CD4-positive, alpha-beta memory T cell (primary cell): ENCODE data around the gene GSTT2B. TPM values are rescaled to one million over a fixed set of nuclear protein-coding genes. Genes with fewer than 3 reads are reported as not detected.
"Not testable (repeated sequence)": the region's sequence is repeated elsewhere in the genome, so short reads cannot be mapped to it uniquely, and the experiment has no call there.

Experiments
- CTCF ChIA-PET: fragments of 350-600 bp; sonication (Branson Sonifier 250); formaldehyde crosslinking; loops from one replicate; lab custom pipeline; 2021; ENCODE audit warnings: inconsistent platforms; ENCODE audit not compliant: partially characterized antibody; lab: Charles Lee
- POLR2A ChIA-PET: fragments of 350-600 bp; sonication (Branson Sonifier 250); formaldehyde crosslinking; loops from one replicate; lab custom pipeline; 2021; ENCODE audit not compliant: partially characterized antibody; lab: Charles Lee
- DNase-seq, 5 donors: peaks; one replicate each; pipeline versions ENCODE4 v3.0.0 to v3.0.0-alpha.2; 2020 to 2022; ENCODE audit warnings: mixed read lengths in 1 of 5
- H3K27ac ChIP-seq: one replicate; pipeline ENCODE4 v1.7.0; 2013; ENCODE audit warnings: low read depth, low read length
- H3K27me3 ChIP-seq: 2 replicates; pipeline ENCODE4 v1.7.0; 2013; ENCODE audit warnings: mild to moderate bottlenecking, low read length, moderate library complexity; ENCODE audit not compliant: insufficient read depth
- H3K36me3 ChIP-seq: 2 replicates; pipeline ENCODE4 v1.7.0; 2013; ENCODE audit warnings: mild to moderate bottlenecking, low read length, moderate library complexity; ENCODE audit not compliant: insufficient read depth
- H3K4me1 ChIP-seq: 2 replicates; pipeline ENCODE4 v1.7.0; 2013; ENCODE audit warnings: mild to moderate bottlenecking, low read length, moderate library complexity; ENCODE audit not compliant: insufficient read depth
- H3K4me3 ChIP-seq, 2 donors: one replicate each; pipeline ENCODE4 v1.7.0; 2013; ENCODE audit warnings: low read length in 2 of 2, mild to moderate bottlenecking in 1 of 2
- H3K9me3 ChIP-seq, 2 donors: one replicate each; pipeline ENCODE4 v1.7.0; 2013; ENCODE audit warnings: low read length in 2 of 2, control low read depth in 1 of 2; ENCODE audit not compliant: control insufficient read depth in 1 of 2
- H3K27ac Mint-ChIP-seq, 7 donors: one replicate each; pipeline ENCODE4 v1.8.0; 2020 to 2021; ENCODE audit warnings: mixed read lengths in 7 of 7, mild to moderate bottlenecking in 6 of 7, inconsistent platforms in 3 of 7, moderate library complexity in 3 of 7
- H3K27me3 Mint-ChIP-seq, 2 donors: one replicate each; pipeline ENCODE4 v1.8.0; 2020 to 2021; ENCODE audit warnings: mixed read lengths in 2 of 2
- H3K36me3 Mint-ChIP-seq, 2 donors: one replicate each; pipeline ENCODE4 v1.8.0; 2020 to 2021; ENCODE audit warnings: mixed read lengths in 2 of 2, inconsistent platforms in 1 of 2, mild to moderate bottlenecking in 1 of 2
- H3K4me1 Mint-ChIP-seq, 4 donors: one replicate each; pipeline ENCODE4 v1.8.0; 2020 to 2021; ENCODE audit warnings: mixed read lengths in 4 of 4, mild to moderate bottlenecking in 1 of 4
- H3K4me3 Mint-ChIP-seq, 8 donors: one replicate each; pipeline ENCODE4 v1.8.0; 2020 to 2021; ENCODE audit warnings: mixed read lengths in 8 of 8, mild to moderate bottlenecking in 7 of 8, moderate library complexity in 6 of 8, inconsistent platforms in 3 of 8
- H3K9me3 Mint-ChIP-seq, 8 donors: one replicate each; pipeline ENCODE4 v1.8.0; 2020 to 2021; ENCODE audit warnings: mixed read lengths in 8 of 8, mild to moderate bottlenecking in 5 of 8, inconsistent platforms in 3 of 8, moderate library complexity in 1 of 8
- intact Hi-C: fragments of 100-400 bp; cut with micrococcal nuclease; formaldehyde crosslinking; loops from one replicate; pipeline ENCODE4 v1.15.1; 2023
- polyA plus RNA-seq, 2 donors: library from polyadenylated mRNA; unstranded; fragments of 300-500 nt; fragmentation: Illumina TruSeq; gene quantifications; one replicate each; pipeline ENCODE4 v1.2.3, GENCODE V29; 2021
- total RNA-seq, 2 experiments: library from RNA; stranded (reverse); gene quantifications; one replicate each; pipeline ENCODE4 v1.2.3, GENCODE V29; 2021

The GSTT2B gene
- total and polyA plus RNA-seq, 4 experiments from 2014 or later: not detected

DNA sequence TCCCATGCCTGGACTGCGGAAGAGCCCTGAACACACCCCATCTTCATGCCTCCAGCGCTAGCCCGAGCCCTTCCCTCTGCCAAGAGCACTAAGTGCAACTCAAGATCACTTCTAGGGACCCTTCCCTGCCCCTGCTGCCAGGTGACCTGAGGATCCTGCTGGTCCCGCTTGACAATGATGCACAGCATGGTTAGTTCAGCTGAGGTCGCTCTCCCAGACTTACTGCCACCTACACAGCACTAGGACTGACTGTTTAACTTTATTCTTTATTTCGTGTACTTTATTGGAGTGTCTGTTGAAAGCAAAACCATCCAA is 6.0 kb downstream of the GSTT2B start:
- not testable (repeated sequence) for H3K4me3 Mint-ChIP-seq

GRCh38 chr22:23954193-23954990 is 6.6 kb downstream of the GSTT2B start:
- H3K36me3 ChIP-seq, H3K27me3 Mint-ChIP-seq, H3K4me1 ChIP-seq, H3K27me3 ChIP-seq, H3K4me1 Mint-ChIP-seq, CTCF ChIA-PET, POLR2A ChIA-PET, H3K27ac ChIP-seq, H3K9me3 Mint-ChIP-seq, H3K36me3 Mint-ChIP-seq, H3K9me3 ChIP-seq, DNase-seq, H3K4me3 ChIP-seq: not testable (repeated sequence)
- Mint-ChIP-seq H3K27ac (peak overlapping the region in 1 of 7 donors; percentile 43), H3K4me3 (peak overlapping the region in 1 of 8 donors; percentile 1)
- intact Hi-C loops: loop anchor here (10.0 kb wide), 3 partner anchors 100 to 330 kb away; partner anchors contain the start of gene SLC2A11

More for the DNA sequence above, 6.0 kb downstream of the GSTT2B start:
- POLR2A ChIA-PET, H3K9me3 ChIP-seq, CTCF ChIA-PET, H3K27ac Mint-ChIP-seq, H3K9me3 Mint-ChIP-seq, H3K27ac ChIP-seq, H3K4me1 Mint-ChIP-seq, H3K27me3 Mint-ChIP-seq, H3K27me3 ChIP-seq, H3K36me3 Mint-ChIP-seq, H3K4me1 ChIP-seq, H3K4me3 ChIP-seq, H3K36me3 ChIP-seq, DNase-seq: not testable (repeated sequence)
- intact Hi-C loops: loop anchor here (10.0 kb wide), 3 partner anchors 100 to 330 kb away; partner anchors contain the start of gene SLC2A11

DNA sequence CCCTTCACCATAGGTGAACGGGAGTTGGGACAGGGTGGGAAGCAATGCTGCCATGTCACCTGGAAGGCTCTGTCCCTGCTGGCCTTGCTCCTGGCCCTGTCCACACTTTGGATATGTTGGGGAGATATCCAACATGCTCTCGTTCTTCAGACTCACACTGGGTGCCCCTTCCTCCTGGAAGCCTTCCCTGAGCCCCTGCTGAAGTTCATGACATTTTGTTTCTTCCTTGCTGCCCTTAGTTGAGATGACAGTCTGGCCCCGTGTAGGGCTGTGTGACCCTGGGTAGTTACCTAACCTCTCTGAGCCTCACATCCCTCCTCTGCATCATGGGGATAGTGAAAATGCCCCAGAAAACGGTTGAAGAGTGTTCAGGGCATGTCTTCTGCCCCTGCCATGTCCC is 7.5 kb downstream of the GSTT2B start:
- H3K9me3 Mint-ChIP-seq, CTCF ChIA-PET, H3K36me3 ChIP-seq, H3K4me1 Mint-ChIP-seq, POLR2A ChIA-PET, H3K27me3 Mint-ChIP-seq, H3K4me3 ChIP-seq, H3K27ac Mint-ChIP-seq, H3K27ac ChIP-seq, H3K9me3 ChIP-seq, H3K27me3 ChIP-seq, H3K4me3 Mint-ChIP-seq, DNase-seq, H3K4me1 ChIP-seq, H3K36me3 Mint-ChIP-seq: not testable (repeated sequence)
- intact Hi-C loops: loop anchor here (10.0 kb wide), 3 partner anchors 99 to 329 kb away; partner anchors contain the start of gene SLC2A11

DNA sequence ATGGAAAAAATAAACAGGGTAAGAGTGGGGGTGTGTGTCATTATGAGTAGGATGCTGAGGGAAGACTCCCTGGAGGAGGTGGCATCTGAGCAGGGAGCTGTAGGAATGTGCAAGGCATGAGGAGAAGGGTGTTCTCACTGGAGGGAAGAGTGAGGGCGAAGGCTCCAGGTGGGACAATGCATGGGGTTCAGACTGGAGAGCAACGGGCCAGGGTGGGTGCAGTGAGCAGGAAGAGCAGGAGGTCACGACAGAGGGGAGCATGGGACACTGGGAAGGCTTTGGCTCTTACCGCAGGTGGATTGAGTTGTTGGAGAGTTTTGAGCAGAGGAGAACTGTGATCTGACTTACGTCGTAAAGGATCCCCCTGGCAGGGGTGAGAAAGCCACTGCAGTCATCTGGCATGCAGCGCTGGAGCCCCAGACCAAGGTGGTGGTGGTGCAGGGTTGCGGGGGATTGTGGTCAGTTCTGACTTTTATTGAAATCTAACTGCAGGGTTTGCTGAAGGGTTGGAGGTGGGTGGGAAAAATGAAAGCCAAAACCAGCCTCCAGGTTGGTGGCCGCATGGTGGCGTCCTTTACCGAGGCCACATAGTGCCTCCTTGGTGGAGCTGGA is 8.1 kb downstream of the GSTT2B start:
- CTCF ChIA-PET, H3K9me3 ChIP-seq, POLR2A ChIA-PET, H3K36me3 ChIP-seq, H3K27ac ChIP-seq, H3K27me3 ChIP-seq, H3K4me1 Mint-ChIP-seq, H3K4me3 Mint-ChIP-seq, H3K9me3 Mint-ChIP-seq, H3K4me1 ChIP-seq, H3K36me3 Mint-ChIP-seq, DNase-seq, H3K27me3 Mint-ChIP-seq, H3K4me3 ChIP-seq: not testable (repeated sequence)
- intact Hi-C loops: loop anchor here (10.0 kb wide), 3 partner anchors 98 to 328 kb away; partner anchors contain the start of gene SLC2A11
- peak overlapping the region in 3 of 7 donors; percentile 19 to 36 (median 24) for H3K27ac Mint-ChIP-seq

DNA sequence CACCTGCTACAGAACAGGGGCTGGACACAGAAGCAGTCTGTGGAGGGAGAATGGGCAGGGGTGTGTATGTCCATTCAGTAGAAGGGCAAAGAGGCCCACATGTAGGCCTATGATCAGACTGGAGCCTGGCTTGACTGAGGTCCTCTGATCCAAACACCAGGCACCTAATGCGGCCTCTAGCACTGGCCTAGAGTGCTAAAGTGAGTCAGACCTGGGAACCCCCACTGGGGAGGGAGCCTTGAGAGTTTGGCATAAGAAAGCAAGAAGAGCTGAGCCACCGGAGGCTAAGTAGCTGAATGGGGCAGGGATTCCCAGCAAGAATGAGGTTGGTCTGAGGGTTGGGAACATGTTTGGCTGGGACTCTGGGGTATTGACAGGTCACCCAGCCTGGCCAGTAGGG is 9.6 kb downstream of the GSTT2B start:
- H3K36me3 Mint-ChIP-seq, H3K4me3 Mint-ChIP-seq, POLR2A ChIA-PET, H3K27ac ChIP-seq, H3K9me3 ChIP-seq, H3K4me1 Mint-ChIP-seq, H3K27me3 ChIP-seq, H3K4me3 ChIP-seq, H3K27ac Mint-ChIP-seq, H3K27me3 Mint-ChIP-seq, H3K36me3 ChIP-seq, H3K9me3 Mint-ChIP-seq, DNase-seq, CTCF ChIA-PET, H3K4me1 ChIP-seq: not testable (repeated sequence)
- intact Hi-C loops: loop anchor here (10.0 kb wide), 3 partner anchors 97 to 327 kb away; partner anchors contain the start of gene SLC2A11

DNA sequence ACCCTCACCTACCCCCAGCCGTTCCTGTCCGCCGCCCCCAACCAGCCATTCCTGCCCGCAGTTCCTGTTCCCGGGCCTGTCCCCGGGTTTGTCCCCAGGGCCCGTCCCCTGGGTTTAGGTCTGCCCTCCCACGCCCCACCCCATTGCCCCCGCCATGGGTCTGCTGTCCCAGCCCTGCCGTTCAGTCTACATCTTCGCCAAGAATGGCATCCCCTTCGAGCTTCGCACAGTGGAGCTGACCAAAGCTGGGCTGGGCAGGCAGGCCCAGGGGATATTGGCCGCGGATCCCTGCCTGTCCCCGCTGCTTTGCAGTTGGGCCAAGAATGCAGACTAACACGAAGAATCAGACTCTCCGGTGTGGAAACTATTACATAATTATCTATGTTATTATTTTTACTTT is 11.2 kb downstream of the GSTT2B start:
- H3K27me3 Mint-ChIP-seq, H3K27ac ChIP-seq, H3K4me1 ChIP-seq, H3K4me1 Mint-ChIP-seq, H3K27ac Mint-ChIP-seq, DNase-seq, H3K36me3 Mint-ChIP-seq, H3K9me3 ChIP-seq, CTCF ChIA-PET, H3K36me3 ChIP-seq, H3K9me3 Mint-ChIP-seq, H3K27me3 ChIP-seq, H3K4me3 ChIP-seq, POLR2A ChIA-PET, H3K4me3 Mint-ChIP-seq: not testable (repeated sequence)
- intact Hi-C loops: loop anchor here (10.0 kb wide), 3 partner anchors 95 to 325 kb away; partner anchors contain the start of gene SLC2A11

GRCh38 chr22:23947391-23947790 is 13.6 kb downstream of the GSTT2B start:
- DNase-seq, CTCF ChIA-PET, H3K36me3 Mint-ChIP-seq, H3K9me3 Mint-ChIP-seq, H3K27ac ChIP-seq, H3K4me1 Mint-ChIP-seq, H3K4me1 ChIP-seq, H3K4me3 ChIP-seq, POLR2A ChIA-PET, H3K4me3 Mint-ChIP-seq, intact Hi-C loops, H3K36me3 ChIP-seq, H3K9me3 ChIP-seq, H3K27me3 Mint-ChIP-seq, H3K27ac Mint-ChIP-seq, H3K27me3 ChIP-seq: not testable (repeated sequence)
